ENCODE measurements around the gene SPATA2. TPM values are rescaled to one million over a fixed set of nuclear protein-coding genes. Genes with fewer than 3 reads are reported as not detected.

SPATA2 gene
- total and polyA plus RNA-seq, 2 of the 8 experiments (the other 6 are each of a cell fraction or from before 2014, with no cell fraction given): 11.0 to 13.0 TPM

- Histone ChIP-seq H4K8ac (ENCODE audit: extremely low read depth, insufficient read depth, low read length) (no peak overlapping the region), H4K5ac (ENCODE audit: insufficient read length, low read depth, low read length) (no peak overlapping the region), H3K4me1 (replicated peaks in 1 of 4; ENCODE audit: control insufficient read depth in 3 of 4, insufficient read depth in 4 of 4, low read length in 3 of 4) (no peaks in the 10 kb centered on the region), H3K27ac (ENCODE audit: low read depth, low read length) (no peak overlapping the region), H3K79me2 (ENCODE audit: control insufficient read depth in 1 of 2, insufficient read depth in 2 of 2, low read length in 2 of 2) (no peaks in the 10 kb centered on the region), H2BK120ac (replicated peaks; ENCODE audit: low read depth, low read length) (no peak overlapping the region), H3K23ac (ENCODE audit: insufficient read length) (no peak overlapping the region), H3K79me1 (ENCODE audit: low read depth, low read length) (no peaks in the 10 kb centered on the region), H2AK5ac (ENCODE audit: low read depth, low read length) (no peak overlapping the region), H3K14ac (ENCODE audit: insufficient read length) (no peak overlapping the region), H3K9me3 (ENCODE audit: insufficient read depth in 2 of 2, low read depth in 1 of 2, low read length in 1 of 2) (no peaks in the 10 kb centered on the region), H3K9ac (replicated peaks in 1 of 4; ENCODE audit: extremely low read depth in 1 of 4, low read depth in 3 of 4, low read length in 3 of 4) (no peak overlapping the region), H3K27me3 (replicated peaks in 1 of 4; ENCODE audit: control insufficient read depth in 3 of 4, extremely low read depth in 1 of 4, insufficient read depth in 3 of 4, low read length in 3 of 4) (0 out of 7 replicates have a peak, but pooled peaks cover 0 to 2% (median 0%) of the 10 kb centered on the region in 4 experiments), H2AFZ (ENCODE audit: low read length) (no peak overlapping the region), H3K4ac (replicated peaks; ENCODE audit: insufficient read length, low read depth, low read length) (no peak overlapping the region), H2BK5ac (ENCODE audit: low read depth, low read length) (no peak overlapping the region), H4K91ac (replicated peaks; ENCODE audit: insufficient read length, low read length) (no peak overlapping the region), H2BK12ac (ENCODE audit: low read depth, low read length) (no peak overlapping the region), H3K36me3 (ENCODE audit: control insufficient read depth in 2 of 4, insufficient read depth in 4 of 4, low read length in 3 of 4) (no peaks in the 10 kb centered on the region), H3K4me2 (ENCODE audit: insufficient read depth in 1 of 2, low read depth in 2 of 2, low read length in 2 of 2) (no peak overlapping the region), H3K56ac (replicated peaks; ENCODE audit: insufficient read length, low read depth, low read length) (no peak overlapping the region), H3K18ac (ENCODE audit: extremely low read depth, low read length) (no peak overlapping the region), H2BK15ac (ENCODE audit: low read length) (no peak overlapping the region), H3K4me3 (ENCODE audit: extremely low read depth in 1 of 4, insufficient read depth in 2 of 4, low read depth in 3 of 4, low read length in 4 of 4) (no peak overlapping the region), H4K20me1 (replicated peaks in 1 of 2; ENCODE audit: control insufficient read depth in 1 of 2, insufficient read depth in 2 of 2, low read length in 2 of 2) (peaks cover 0 to 3% of the 10 kb centered on the region in 2 experiments), H2BK20ac (ENCODE audit: low read length) (no peak overlapping the region), H3K23me2 (ENCODE audit: low read depth, low read length) (no peaks in the 10 kb centered on the region)
- WGBS, 2 experiments (ENCODE audit: extremely low coverage in 1 of 2, insufficient coverage in 1 of 2, insufficient read length in 1 of 2, insufficient replicate concordance in 2 of 2, low coverage in 1 of 2, low lambda C conversion rate in 2 of 2, missing lambda C conversion rate in 1 of 2): 91% methylated on average over 3 of the region's 3 CpGs; no CpG with 5 or more reads in 1 of the 2 experiments
- DNase-seq (ENCODE audit: low read depth in 1 of 2, low spot score in 2 of 2) (no peak), FAIRE-seq (no peak)
- CTCF ChIA-PET (ENCODE audit: partially characterized antibody): interaction anchor here (0.7 to 3.3 kb wide), 3 partner anchors 11 to 20 kb away, joined by 3 to 20 read pairs (median 3); no protein-coding TSS in a partner anchor
- POLR2A ChIA-PET (ENCODE audit: partially characterized antibody): interaction anchor here (1.2 kb wide), 1 partner anchor 18 kb away, joined by 4 read pairs; no protein-coding TSS in a partner anchor
- TF ChIP-seq CTBP2 (IDR thresholded peaks at IDR 0.05; ENCODE audit: borderline replicate concordance, insufficient read depth, insufficient read length, low read length) (no peak), POLR2A (IDR thresholded peaks at IDR 0.05; ENCODE audit: control extremely low read depth in 1 of 2, low read depth in 2 of 2, low read length in 2 of 2) (no peak), E2F6 (IDR thresholded peaks at IDR 0.05) (no peak), SIRT6 (IDR thresholded peaks at IDR 0.05; ENCODE audit: low read length) (no peak), GABPA (IDR thresholded peaks at IDR 0.05; ENCODE audit: borderline replicate concordance, insufficient read depth, low read length) (no peak), KDM1A (IDR thresholded peaks at IDR 0.05; ENCODE audit: borderline replicate concordance, low read length) (no peak), CREB1 (IDR thresholded peaks at IDR 0.05) (no peak), ASH2L (IDR thresholded peaks at IDR 0.05; ENCODE audit: low read length) (no peak), SRF (IDR thresholded peaks at IDR 0.05; ENCODE audit: low read depth, low read length) (no peak), CEBPB (IDR thresholded peaks at IDR 0.05; ENCODE audit: low read depth, low read length) (no peak), CBX5 (IDR thresholded peaks at IDR 0.05; ENCODE audit: low read depth, low read length) (no peak), SP1 (IDR thresholded peaks at IDR 0.05; ENCODE audit: low read depth, low read length) (no peak)
- TF ChIP-seq, protein P1, sequence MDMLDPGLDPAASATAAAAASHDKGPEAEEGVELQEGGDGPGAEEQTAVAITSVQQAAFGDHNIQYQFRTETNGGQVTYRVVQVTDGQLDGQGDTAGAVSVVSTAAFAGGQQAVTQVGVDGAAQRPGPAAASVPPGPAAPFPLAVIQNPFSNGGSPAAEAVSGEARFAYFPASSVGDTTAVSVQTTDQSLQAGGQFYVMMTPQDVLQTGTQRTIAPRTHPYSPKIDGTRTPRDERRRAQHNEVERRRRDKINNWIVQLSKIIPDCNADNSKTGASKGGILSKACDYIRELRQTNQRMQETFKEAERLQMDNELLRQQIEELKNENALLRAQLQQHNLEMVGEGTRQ (IDR thresholded peaks at IDR 0.05; ENCODE audit: low read length): no peak
These were observed 46.8 kb downstream of the SPATA2 start for GRCh38 chr20:49868538-49868937.

All from H1 (cell line).